ENCODE measurements around the gene PSMD1. TPM values are rescaled to one million over a fixed set of nuclear protein-coding genes. Genes with fewer than 3 reads are reported as not detected.

The PSMD1 gene
- total RNA-seq, 2 donors from 2014 or later = 47.1 to 73.1 TPM

GRCh38 chr2:231068525-231069222 lies 12.0 kb downstream of the PSMD1 start:
- Histone ChIP-seq H3K9me3 (no peaks in the 10 kb centered on the region), H3K4me3 (no peak overlapping the region), H3K36me3 (peaks cover 0 to 8% of the 10 kb centered on the region in 2 donors), H3K4me1 (replicated peaks) (no peaks in the 10 kb centered on the region), H3K27me3 (replicated peaks; ENCODE audit: insufficient read depth) (no peaks in the 10 kb centered on the region), H3K27ac (no peak overlapping the region)
- WGBS = 88% methylated on average over 5 of the region's 5 CpGs
- no peak for DNase-seq (ENCODE audit: low spot score)
- TF ChIP-seq POLR2A (IDR thresholded peaks at IDR 0.05) (no peak), POLR2AphosphoS5 (IDR thresholded peaks at IDR 0.05) (no peak), CTCF (IDR thresholded peaks at IDR 0.05) (no peak)
- intact Hi-C loops (cut with DNase I) = no loop called here

GRCh38 chr2:231069379-231070054 lies 12.8 kb downstream of the PSMD1 start:
- H3K9me3 ChIP-seq = no peaks in the 10 kb centered on the region
- DNase-seq (ENCODE audit: low spot score) = no peak
- TF ChIP-seq CTCF (IDR thresholded peaks at IDR 0.05) (no peak), POLR2AphosphoS5 (IDR thresholded peaks at IDR 0.05) (no peak), POLR2A (IDR thresholded peaks at IDR 0.05) (no peak)
- no peaks in the 10 kb centered on the region for H3K4me1 ChIP-seq (replicated peaks)
- H3K4me3 ChIP-seq = no peak overlapping the region
- H3K36me3 ChIP-seq = peaks cover 0 to 5% of the 10 kb centered on the region in 2 donors
- H3K27ac ChIP-seq = no peak overlapping the region
- 76% methylated on average over 1 of the region's 1 CpG for WGBS
- intact Hi-C loops (cut with DNase I) = no loop called here
- no peaks in the 10 kb centered on the region for H3K27me3 ChIP-seq (replicated peaks; ENCODE audit: insufficient read depth)

- no peaks in the 10 kb centered on the region for H3K27me3 ChIP-seq (replicated peaks; ENCODE audit: insufficient read depth)
- WGBS = 87% methylated on average over 1 of the region's 1 CpG
- TF ChIP-seq CTCF (IDR thresholded peaks at IDR 0.05) (no peak), POLR2A (IDR thresholded peaks at IDR 0.05) (no peak), POLR2AphosphoS5 (IDR thresholded peaks at IDR 0.05) (no peak)
These were observed 27.9 kb downstream of the PSMD1 start for GRCh38 chr2:231084565-231084964.

GRCh38 chr2:231088754-231089153 lies 32.1 kb downstream of the PSMD1 start:
- H3K4me1 ChIP-seq (replicated peaks) = no peaks in the 10 kb centered on the region
- DNase-seq (ENCODE audit: low spot score) = no peak
- peaks cover under 1 to 3% of the 10 kb centered on the region in 2 donors for H3K36me3 ChIP-seq
- no peak overlapping the region for H3K4me3 ChIP-seq
- H3K27ac ChIP-seq = no peak overlapping the region
- H3K27me3 ChIP-seq (replicated peaks; ENCODE audit: insufficient read depth) = no peaks in the 10 kb centered on the region
- TF ChIP-seq POLR2AphosphoS5 (IDR thresholded peaks at IDR 0.05) (no peak), CTCF (IDR thresholded peaks at IDR 0.05) (no peak), POLR2A (IDR thresholded peaks at IDR 0.05) (no peak)
- WGBS = 91% methylated on average over 4 of the region's 4 CpGs
- intact Hi-C loops (cut with DNase I) = no loop called here
- no peaks in the 10 kb centered on the region for H3K9me3 ChIP-seq

More at GRCh38 chr2:231084565-231084964, 27.9 kb downstream of the PSMD1 start:
- Histone ChIP-seq H3K9me3 (no peaks in the 10 kb centered on the region), H3K36me3 (peaks cover 6 to 11% of the 10 kb centered on the region in 2 donors), H3K4me1 (replicated peaks) (no peaks in the 10 kb centered on the region), H3K4me3 (no peak overlapping the region), H3K27ac (no peak overlapping the region)
- intact Hi-C loops (cut with DNase I) = no loop called here
- no peak for DNase-seq (ENCODE audit: low spot score)

Data from prostate gland (tissue), 2 donors.